Inflammatory macrophage (primary cell): ENCODE data around the gene TBXA2R.
"Not testable (repeated sequence)": the region's sequence is repeated elsewhere in the genome, so short reads cannot be mapped to it uniquely, and the experiment has no call there.

Source experiments
- DNase-seq, 2 donors: peaks; one replicate each; pipeline ENCODE4 v3.0.0-alpha.2; 2020 to 2022

TBXA2R gene

DNA sequence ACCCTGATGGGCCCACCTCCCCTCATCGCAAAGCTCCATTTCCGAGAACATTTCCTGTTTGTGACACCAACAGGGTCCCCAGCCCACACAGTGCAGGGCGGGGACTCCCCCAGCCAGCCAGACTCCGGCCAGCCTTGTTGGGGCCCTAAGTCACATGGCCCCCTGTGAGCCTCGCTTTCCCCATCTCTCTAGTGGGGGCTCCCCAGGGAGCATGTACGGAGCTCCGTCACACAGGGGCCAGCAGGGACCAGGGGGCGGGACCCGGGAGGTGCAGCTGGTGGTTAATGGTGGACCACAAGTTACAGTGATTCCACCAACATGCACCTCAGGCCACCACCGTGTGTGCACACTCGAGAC, 1.7 kb downstream of the TBXA2R start:
- peak in 1 of 2 donors; percentile 21 for DNase-seq

DNA sequence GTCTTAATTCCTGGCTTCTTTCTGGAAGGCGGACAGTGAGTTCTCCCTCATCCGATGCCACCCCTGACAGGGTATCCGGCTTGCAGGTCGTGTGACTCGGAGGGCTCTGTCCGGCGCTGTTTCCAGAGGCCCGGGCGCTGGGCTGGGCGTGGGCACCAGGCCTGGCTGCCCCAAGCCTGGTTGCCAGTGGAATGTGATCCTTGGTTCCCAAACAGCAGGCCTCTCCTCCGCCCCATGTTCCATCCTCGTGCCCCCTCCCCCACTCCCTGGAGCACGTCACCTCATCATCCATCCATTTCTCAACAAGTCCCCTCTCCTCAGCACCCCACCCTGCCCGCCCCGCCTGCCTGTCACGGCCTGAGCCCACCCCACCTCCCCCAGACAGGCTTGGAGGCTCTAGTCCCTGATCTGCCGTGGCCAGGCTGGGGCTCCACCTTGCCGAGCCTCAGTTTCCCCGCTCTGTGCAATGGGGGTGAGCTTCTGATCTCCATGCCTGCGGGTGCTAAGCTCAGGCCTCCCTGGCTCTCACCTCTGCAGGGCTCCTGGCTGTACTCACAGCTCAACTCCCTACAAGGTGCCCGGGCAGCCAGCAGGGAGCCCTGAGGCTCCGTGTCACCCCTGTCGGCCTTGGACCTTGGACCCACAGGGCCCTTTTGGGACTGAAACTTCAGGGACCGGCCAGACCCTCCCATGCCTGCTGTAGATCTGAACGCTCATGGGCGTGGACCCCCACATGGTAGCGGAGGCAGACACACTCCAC, 2.3 kb downstream of the TBXA2R start:
- DNase-seq = no peak

DNA sequence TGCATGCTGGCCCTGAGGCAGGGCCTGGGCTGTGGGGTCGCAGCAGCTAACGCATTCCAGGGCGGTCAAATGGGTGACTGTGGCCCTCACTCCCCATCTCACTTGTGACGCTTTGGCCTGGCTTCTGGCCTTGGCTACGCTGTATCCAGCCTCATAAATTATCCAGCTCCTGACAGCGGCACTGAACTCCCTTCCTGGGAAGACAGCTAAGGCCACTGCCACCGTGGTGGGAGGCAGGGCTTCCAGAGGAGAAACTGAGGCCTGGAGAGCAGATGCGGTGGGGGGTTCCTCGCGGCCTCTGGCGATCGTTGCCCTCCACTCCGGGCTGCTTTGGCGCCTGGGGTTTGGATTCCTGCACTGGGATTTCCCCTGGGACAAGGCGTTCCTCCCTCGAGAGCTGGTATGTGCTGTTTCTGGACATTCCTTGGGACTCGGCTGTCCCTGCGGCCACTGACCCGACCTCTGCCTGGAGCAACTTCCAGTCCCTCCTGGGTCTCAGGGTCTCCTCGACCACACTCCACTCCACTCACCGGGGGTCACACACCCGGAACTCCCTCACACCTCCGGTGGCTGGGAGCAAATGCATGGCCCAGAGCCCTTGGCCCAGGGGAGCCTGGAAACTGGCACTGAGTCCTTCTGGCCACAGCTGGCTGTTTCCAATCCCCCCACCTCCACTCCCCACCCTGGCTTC, 3.4 kb downstream of the TBXA2R start:
- DNase-seq = no peak

GRCh38 chr19:3601021-3601420, 5.7 kb downstream of the TBXA2R start:
- no peak for DNase-seq

DNA sequence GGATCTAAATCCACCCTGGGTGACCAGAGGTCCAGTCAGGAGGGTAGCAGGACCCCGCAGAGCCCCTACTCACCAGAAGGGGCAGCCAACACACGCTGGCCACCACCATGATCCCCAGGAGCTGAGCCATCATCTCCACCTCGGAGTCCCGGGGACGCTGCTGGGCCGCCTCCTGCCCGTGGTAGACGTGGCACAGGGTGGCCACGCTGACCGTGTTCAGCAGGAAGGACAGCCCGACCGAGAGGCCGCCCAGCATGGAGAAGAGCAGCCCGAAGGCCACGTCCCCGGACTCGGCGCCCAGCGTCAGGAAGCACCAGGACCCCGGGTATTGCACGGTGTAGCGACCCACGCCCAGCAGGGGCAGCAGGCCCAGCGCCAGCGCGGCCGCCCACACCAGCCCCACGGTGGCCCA, 6.9 kb downstream of the TBXA2R start:
- DNase-seq = no peak

DNA sequence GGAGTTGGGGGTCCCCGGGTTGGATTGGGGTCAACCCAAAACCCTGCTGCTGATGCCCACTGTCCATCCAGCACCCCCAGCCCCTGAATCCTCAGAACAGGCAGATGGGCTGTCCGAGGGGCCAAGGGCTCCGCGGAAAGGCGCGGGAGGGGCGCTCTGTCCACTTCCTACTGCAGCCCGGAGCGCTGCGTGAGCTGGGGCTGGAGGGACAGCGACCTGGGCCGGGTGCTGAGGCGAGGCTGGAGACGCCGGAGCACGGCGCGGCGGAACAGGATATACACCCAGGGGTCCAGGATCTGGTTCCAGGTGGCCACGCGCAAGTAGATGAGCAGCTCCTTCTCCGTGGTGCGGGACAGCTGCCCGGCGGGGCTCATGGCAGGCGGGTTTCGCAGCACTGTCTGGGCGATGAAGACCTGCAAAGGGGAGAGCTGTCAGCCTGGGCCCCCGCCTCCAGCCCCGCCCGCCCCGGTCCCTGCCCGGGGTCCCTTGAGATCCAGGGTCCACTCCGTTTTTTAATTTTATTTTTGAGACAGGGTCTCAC, 11.1 kb downstream of the TBXA2R start:
- DNase-seq = no peak

GRCh38 chr19:3593156-3593555, 13.5 kb downstream of the TBXA2R start:
- DNase-seq = no peak

- no peak for DNase-seq
Observed at GRCh38 chr19:3591876-3592613, 14.6 kb downstream of the TBXA2R start.

GRCh38 chr19:3590991-3591659, 15.6 kb downstream of the TBXA2R start:
- no peak for DNase-seq

DNA sequence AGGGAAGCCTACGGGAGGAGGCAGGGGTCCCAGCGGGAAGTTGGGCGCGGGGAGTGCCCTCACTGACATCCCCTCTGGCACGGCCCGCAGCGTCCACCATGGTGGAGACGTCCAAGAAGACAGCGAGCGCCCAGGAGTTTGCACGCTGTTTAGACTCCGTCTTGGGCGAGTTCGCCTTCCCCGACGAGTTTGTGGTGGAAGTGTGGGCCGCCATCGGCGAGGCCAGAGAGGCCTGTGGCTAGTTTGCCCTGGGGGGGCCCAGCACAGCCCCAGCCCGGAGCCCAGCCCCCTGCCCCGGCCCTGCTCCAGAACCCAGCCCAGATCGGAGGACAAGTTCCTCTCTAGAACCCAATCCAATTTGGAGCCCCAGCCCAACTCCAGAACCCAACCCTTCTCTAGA, 16.7 kb downstream of the TBXA2R start:
- no peak for DNase-seq

GRCh38 chr19:3589439-3589838, 17.2 kb downstream of the TBXA2R start:
- DNase-seq = no peak

- DNase-seq = no peak
Observed at GRCh38 chr19:3586707-3587346, 19.8 kb downstream of the TBXA2R start.

DNA sequence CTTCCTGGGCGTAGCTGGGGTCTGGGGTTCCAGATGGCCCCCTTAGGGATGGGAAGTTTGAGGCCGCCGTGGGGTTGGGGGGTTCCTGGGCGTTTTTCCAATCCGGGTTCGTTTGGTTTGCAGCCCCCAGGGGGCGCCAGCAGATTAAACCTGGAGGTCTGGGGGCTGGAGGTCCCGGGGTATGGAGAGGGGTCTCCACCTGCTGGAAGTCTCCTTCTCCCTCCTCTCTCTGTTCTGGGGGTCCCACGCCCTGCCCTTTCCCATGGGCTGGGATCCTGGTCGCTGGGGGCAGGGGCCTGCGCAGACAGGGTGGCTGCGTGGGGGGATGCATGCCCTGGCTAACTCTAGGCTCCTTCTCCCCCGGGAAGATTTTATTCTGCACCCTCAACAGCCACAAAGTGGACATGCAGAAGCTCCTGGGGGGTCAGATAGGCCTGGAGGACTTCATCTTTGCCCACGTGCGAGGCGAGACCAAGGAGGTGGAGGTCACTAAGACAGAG, 20.5 kb downstream of the TBXA2R start:
- peak in 1 of 2 donors; percentile 16 for DNase-seq

- no peak for DNase-seq
Observed at GRCh38 chr19:3585301-3586126, 21.2 kb downstream of the TBXA2R start, which contains the start of gene GIPC3. Gene GIPC3, plus strand, starts transcription at chr19:3585478. Its CDS starts 120 bp downstream, at chr19:3585598.

GRCh38 chr19:3584036-3584802, 22.5 kb downstream of the TBXA2R start:
- DNase-seq = not testable (repeated sequence)

DNA sequence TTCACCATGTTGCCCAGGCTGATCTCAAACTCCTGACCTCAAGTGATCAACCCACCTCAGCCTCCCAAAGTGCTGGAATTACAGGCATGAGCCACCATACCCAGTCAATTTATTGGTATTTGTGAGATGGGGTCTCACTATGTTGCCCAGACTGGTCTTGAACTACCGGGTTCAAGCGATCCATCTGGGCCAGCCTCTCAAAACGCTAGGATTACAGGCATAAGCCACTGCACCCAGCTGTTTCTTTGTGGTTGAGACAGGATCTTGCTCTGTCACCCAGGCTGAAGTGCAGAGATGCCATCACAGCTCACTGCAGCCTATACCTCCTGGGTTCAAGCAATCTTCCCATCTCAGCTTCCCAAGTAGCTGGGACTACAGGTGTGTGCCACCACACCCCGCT, 24.9 kb downstream of the TBXA2R start:
- not testable (repeated sequence) for DNase-seq

DNA sequence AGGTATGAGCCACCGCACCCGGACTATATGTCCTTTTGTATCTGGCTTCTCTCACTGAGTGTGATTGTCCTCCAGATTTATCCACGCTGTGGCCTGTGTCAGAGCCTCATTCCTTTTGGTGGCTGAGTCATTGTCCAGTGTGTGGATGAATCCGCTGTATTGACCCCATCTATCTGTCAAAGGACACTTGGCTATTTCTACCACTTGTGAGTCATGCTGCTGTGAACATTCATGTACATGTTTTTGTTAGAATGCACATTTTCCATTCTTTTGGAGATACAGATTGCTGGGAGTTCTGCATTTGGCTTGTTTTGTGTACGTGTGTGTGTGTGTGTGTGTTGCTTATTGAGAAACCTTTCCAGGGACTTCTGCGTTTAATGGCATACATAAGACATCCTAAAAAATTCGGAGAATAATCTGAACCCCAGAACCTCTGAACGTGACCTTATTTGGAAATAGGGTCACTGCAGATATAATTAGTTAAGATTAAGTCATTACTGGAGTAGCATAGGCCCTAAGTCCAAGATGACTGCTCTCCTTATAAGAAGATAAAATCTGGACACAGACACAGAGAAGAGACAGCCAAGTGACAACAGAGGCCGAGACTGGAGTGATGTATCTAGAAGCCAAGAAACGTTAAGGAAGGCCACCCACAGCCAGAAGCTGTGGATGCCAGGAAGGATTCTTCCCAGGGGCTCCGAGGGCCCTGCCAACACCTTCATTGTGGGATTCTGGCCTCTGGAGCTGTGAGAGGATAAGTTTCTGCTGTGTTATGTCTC, 26.3 kb downstream of the TBXA2R start:
- peak; percentile 69 to 89 for DNase-seq

GRCh38 chr19:3578390-3578789, 28.3 kb downstream of the TBXA2R start:
- DNase-seq = no peak

DNA sequence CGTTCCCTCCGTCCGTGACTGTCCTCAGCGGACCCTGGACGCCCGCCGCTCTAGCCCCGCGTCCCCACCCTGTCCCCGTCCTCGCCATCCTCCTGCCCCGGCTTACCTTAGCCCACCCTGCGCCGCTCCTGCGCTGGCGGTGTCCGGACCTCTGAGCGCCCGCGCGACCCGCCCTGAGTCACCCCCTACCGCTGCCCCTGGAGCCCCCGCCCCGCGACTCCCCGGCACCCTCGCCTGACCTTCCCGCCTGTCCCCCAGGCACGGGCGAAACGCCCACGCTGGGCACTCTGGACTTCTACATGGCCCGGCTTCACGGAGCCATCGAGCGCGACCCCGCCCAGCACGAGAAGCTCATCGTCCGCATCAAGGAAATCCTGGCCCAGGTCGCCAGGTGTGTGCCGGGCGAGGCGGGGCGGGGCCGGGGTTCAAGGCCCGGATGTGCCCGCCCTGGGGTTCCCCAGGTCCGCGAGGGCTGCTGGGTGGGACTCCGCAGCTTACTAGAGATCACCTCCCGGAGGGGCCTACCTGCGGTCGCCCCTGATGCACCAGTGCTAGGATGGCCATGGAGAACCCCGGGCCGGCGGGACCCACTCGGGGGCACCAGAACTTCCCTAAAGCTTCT, 28.8 kb downstream of the TBXA2R start:
- DNase-seq = no peak
